ENCODE measurements around the gene KDM1B.

GRCh38 chr6:18240230-18240629 lies 85.0 kb downstream of the KDM1B start:
- TF ChIP-seq CTCF (conservative IDR thresholded peaks at IDR 0.05; ENCODE audit: low read depth, low read length), result no peak
- TF ChIP-seq EZH2 (IDR thresholded peaks at IDR 0.05; ENCODE audit: borderline replicate concordance, low read depth, low read length, poor library complexity, severe bottlenecking), result no peak

Data from A673 (cell line).